Suprapubic skin (tissue), 3 donors: ENCODE measurements around the gene ATPAF1.

ENCODE experiments used
- CTCF ChIP-seq, 2 donors: fragments of 200-600 bp in 1 of 2; fragments of 450-650 bp in 1 of 2; sonication (generic) in 1 of 2; IDR thresholded peaks; one replicate each; pipeline ENCODE4 v1.5.1; 2016 to 2019; ENCODE audit warnings: antibody characterized with exemption in 2 of 2, mild to moderate bottlenecking in 1 of 2, moderate library complexity in 1 of 2
- POLR2AphosphoS5 ChIP-seq, 3 donors: sonication (generic); formaldehyde crosslinking; IDR thresholded peaks; one replicate each; pipeline ENCODE4 v1.6.1; 2017; ENCODE audit warnings: antibody characterized with exemption in 3 of 3

- TF ChIP-seq CTCF (IDR thresholded peaks at IDR 0.05) (no peak), POLR2AphosphoS5 (IDR thresholded peaks at IDR 0.05) (no peak)
Measured at GRCh38 chr1:46682064-46682463, 13.9 kb upstream of the ATPAF1 start.
